CD14-positive monocyte (primary cell): ENCODE measurements around the gene MAT2A. TPM values are rescaled to one million over a fixed set of nuclear protein-coding genes. Genes with fewer than 3 reads are reported as not detected.

ENCODE experiments used
- DNase-seq, 3 donors: peaks; one replicate each; pipeline ENCODE4 v3.0.0-alpha.2; 2011 to 2022
- H2AFZ ChIP-seq: 2 replicates; pipeline ENCODE4 v1.6.0; 2012; ENCODE audit warnings: mild to moderate bottlenecking, low read depth, low read length, inconsistent platforms; ENCODE audit not compliant: insufficient read depth, poor library complexity, severe bottlenecking
- H3K27ac ChIP-seq, 2 donors: 1 replicate in 1 of 2; 2 replicates in 1 of 2; pipeline ENCODE4 v1.5.1; 2012 to 2013; ENCODE audit warnings: low read length in 2 of 2, control low read depth in 1 of 2, inconsistent platforms in 1 of 2, low read depth in 1 of 2, mild to moderate bottlenecking in 1 of 2
- H3K27me3 ChIP-seq, 2 donors: one replicate each; pipeline versions ENCODE4 v1.6.0 to v1.6.1; 2011 to 2013; ENCODE audit warnings: low read length in 2 of 2; ENCODE audit not compliant: control insufficient read depth in 2 of 2, insufficient read depth in 2 of 2
- H3K36me3 ChIP-seq, 2 donors: replicated peaks in 1 of 2; 1 replicate in 1 of 2; 2 replicates in 1 of 2; pipeline versions ENCODE4 v1.5.1 to v1.6.1; 2012 to 2013; ENCODE audit warnings: low read length in 2 of 2, control low read depth in 1 of 2, inconsistent platforms in 1 of 2, mild to moderate bottlenecking in 1 of 2; ENCODE audit not compliant: insufficient read depth in 2 of 2, control insufficient read depth in 1 of 2
- H3K4me1 ChIP-seq, 2 donors: 1 replicate in 1 of 2; 2 replicates in 1 of 2; pipeline versions ENCODE4 v1.5.1 to v1.6.1; 2012 to 2013; ENCODE audit warnings: low read length in 2 of 2, control low read depth in 1 of 2, inconsistent platforms in 1 of 2, mild to moderate bottlenecking in 1 of 2, moderate library complexity in 1 of 2; ENCODE audit not compliant: insufficient read depth in 2 of 2, control insufficient read depth in 1 of 2
- H3K4me2 ChIP-seq: replicated peaks from 2 replicates; pipeline ENCODE3; 2012; ENCODE audit warnings: low read length, moderate library complexity, mild to moderate bottlenecking; ENCODE audit not compliant: poor library complexity, severe bottlenecking; ENCODE audit errors: extremely low read depth
- H3K4me3 ChIP-seq, 3 experiments: fragments of 200-600 bp in 1 of 3; sonication (generic) in 1 of 3; replicated peaks in 1 of 3; 1 replicate in 2 of 3; 2 replicates in 1 of 3; pipeline ENCODE4 v1.5.1; 2011 to 2013; ENCODE audit warnings: low read length in 3 of 3, mild to moderate bottlenecking in 3 of 3, control low read depth in 2 of 3, low read depth in 2 of 3, inconsistent platforms in 1 of 3, moderate library complexity in 1 of 3
- H3K79me2 ChIP-seq: 2 replicates; pipeline ENCODE4 v1.6.0; 2012; ENCODE audit warnings: mild to moderate bottlenecking, control low read depth, inconsistent platforms, low read length, moderate library complexity; ENCODE audit not compliant: insufficient read depth
- H3K9ac ChIP-seq: 2 replicates; pipeline ENCODE4 v1.6.0; 2017; ENCODE audit warnings: low read length, mild to moderate bottlenecking; ENCODE audit not compliant: insufficient read depth, poor library complexity, severe bottlenecking
- H3K9me3 ChIP-seq, 2 donors: replicated peaks in 1 of 2; 1 replicate in 1 of 2; 2 replicates in 1 of 2; pipeline versions ENCODE4 v1.5.1 to v1.6.1; 2012 to 2013; ENCODE audit warnings: low read length in 2 of 2, control low read depth in 1 of 2; ENCODE audit not compliant: control insufficient read depth in 1 of 2, insufficient read depth in 1 of 2
- H4K20me1 ChIP-seq: 2 replicates; pipeline ENCODE4 v1.6.0; 2012; ENCODE audit warnings: mild to moderate bottlenecking, low read length, control low read depth, moderate library complexity; ENCODE audit not compliant: insufficient read depth
- H3K27ac Mint-ChIP-seq, 7 donors: one replicate each; pipeline ENCODE4 v1.8.0; 2020; ENCODE audit warnings: mild to moderate bottlenecking in 7 of 7, mixed read lengths in 7 of 7, moderate library complexity in 6 of 7, inconsistent platforms in 2 of 7
- H3K27me3 Mint-ChIP-seq, 3 donors: one replicate each; pipeline ENCODE4 v1.8.0; 2021 to 2022; ENCODE audit warnings: low read depth in 3 of 3, mild to moderate bottlenecking in 3 of 3, mixed read lengths in 3 of 3, moderate library complexity in 3 of 3, inconsistent platforms in 1 of 3
- H3K36me3 Mint-ChIP-seq, 2 donors: one replicate each; pipeline ENCODE4 v1.8.0; 2020; ENCODE audit warnings: mixed read lengths in 2 of 2, inconsistent platforms in 1 of 2, mild to moderate bottlenecking in 1 of 2
- H3K4me1 Mint-ChIP-seq: one replicate; pipeline ENCODE4 v1.8.0; 2020; ENCODE audit warnings: mild to moderate bottlenecking, mixed read lengths
- H3K4me3 Mint-ChIP-seq, 2 donors: one replicate each; pipeline ENCODE4 v1.8.0; 2020; ENCODE audit warnings: mild to moderate bottlenecking in 2 of 2, mixed read lengths in 2 of 2, moderate library complexity in 1 of 2
- H3K9me3 Mint-ChIP-seq, 7 donors: one replicate each; pipeline ENCODE4 v1.8.0; 2020 to 2022; ENCODE audit warnings: mixed read lengths in 7 of 7, mild to moderate bottlenecking in 6 of 7, moderate library complexity in 6 of 7, inconsistent platforms in 2 of 7
- WGBS: methylation state at CpG from one replicate; pipeline ENCODE4 v1.1.5; 2013; ENCODE audit warnings: missing lambda C conversion rate; ENCODE audit not compliant: insufficient coverage; 5-methylcytosine and 5-hydroxymethylcytosine counted together
- intact Hi-C, 2 donors: fragments of 100-400 bp; cut with micrococcal nuclease; formaldehyde crosslinking; loops; one replicate each; pipeline versions ENCODE4 v1.15.0 to v1.15.1; 2023
- polyA plus RNA-seq, 3 donors: library from polyadenylated mRNA; depleted of rRNA in 1 of 3; unstranded in 2 of 3; stranded (reverse) in 1 of 3; fragments of 300-500 nt in 2 of 3; fragments of >200 nt in 1 of 3; fragmentation: Illumina TruSeq in 2 of 3; gene quantifications; 1 replicate in 2 of 3; 2 replicates in 1 of 3; pipeline ENCODE4 v1.2.3, GENCODE V29; 2012 to 2021
- TF ChIP-seq, protein P1 (sequence below): fragments of 200-600 bp; IDR thresholded peaks from one replicate; pipeline ENCODE4 v1.8.0; 2022; ENCODE audit warnings: antibody characterized with exemption, mild to moderate bottlenecking

MAT2A gene
- polyA plus RNA-seq, 3 donors, result 97.0 to 454 (median 117) TPM

- H3K4me3 Mint-ChIP-seq, result no peak overlapping the region
- H3K4me3 ChIP-seq, result no peak overlapping the region
- H2AFZ ChIP-seq, result no peak overlapping the region
- H3K9me3 Mint-ChIP-seq, result peaks cover 0 to under 1% (median 0%) of the 10 kb centered on the region in 7 donors
- no peak overlapping the region for H3K4me2 ChIP-seq
- WGBS, result 90% methylated on average over 4 of the region's 6 CpGs
- no peaks in the 10 kb centered on the region for H3K36me3 Mint-ChIP-seq
- H3K9ac ChIP-seq, result no peak overlapping the region
- H3K27me3 Mint-ChIP-seq, result peaks cover 0 to 4% (median 2%) of the 10 kb centered on the region in 3 donors
- no peaks in the 10 kb centered on the region for H3K9me3 ChIP-seq
- H3K4me1 ChIP-seq, result peaks cover 28 to 29% of the 10 kb centered on the region in 2 donors
- no peak for DNase-seq
- no peaks in the 10 kb centered on the region for H4K20me1 ChIP-seq
- no peaks in the 10 kb centered on the region for H3K36me3 ChIP-seq
- no peaks in the 10 kb centered on the region for H3K27me3 ChIP-seq
- TF ChIP-seq, protein P1, sequence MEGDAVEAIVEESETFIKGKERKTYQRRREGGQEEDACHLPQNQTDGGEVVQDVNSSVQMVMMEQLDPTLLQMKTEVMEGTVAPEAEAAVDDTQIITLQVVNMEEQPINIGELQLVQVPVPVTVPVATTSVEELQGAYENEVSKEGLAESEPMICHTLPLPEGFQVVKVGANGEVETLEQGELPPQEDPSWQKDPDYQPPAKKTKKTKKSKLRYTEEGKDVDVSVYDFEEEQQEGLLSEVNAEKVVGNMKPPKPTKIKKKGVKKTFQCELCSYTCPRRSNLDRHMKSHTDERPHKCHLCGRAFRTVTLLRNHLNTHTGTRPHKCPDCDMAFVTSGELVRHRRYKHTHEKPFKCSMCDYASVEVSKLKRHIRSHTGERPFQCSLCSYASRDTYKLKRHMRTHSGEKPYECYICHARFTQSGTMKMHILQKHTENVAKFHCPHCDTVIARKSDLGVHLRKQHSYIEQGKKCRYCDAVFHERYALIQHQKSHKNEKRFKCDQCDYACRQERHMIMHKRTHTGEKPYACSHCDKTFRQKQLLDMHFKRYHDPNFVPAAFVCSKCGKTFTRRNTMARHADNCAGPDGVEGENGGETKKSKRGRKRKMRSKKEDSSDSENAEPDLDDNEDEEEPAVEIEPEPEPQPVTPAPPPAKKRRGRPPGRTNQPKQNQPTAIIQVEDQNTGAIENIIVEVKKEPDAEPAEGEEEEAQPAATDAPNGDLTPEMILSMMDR, result no peak
- no peak overlapping the region for H3K27ac Mint-ChIP-seq
- intact Hi-C loops, result no loop called here
- H3K27ac ChIP-seq, result no peak overlapping the region
- H3K79me2 ChIP-seq, result no peaks in the 10 kb centered on the region
- H3K4me1 Mint-ChIP-seq, result peaks cover 29% of the 10 kb centered on the region
These were observed 16.8 kb upstream of the MAT2A start for GRCh38 chr2:85522090-85522647.

DNA sequence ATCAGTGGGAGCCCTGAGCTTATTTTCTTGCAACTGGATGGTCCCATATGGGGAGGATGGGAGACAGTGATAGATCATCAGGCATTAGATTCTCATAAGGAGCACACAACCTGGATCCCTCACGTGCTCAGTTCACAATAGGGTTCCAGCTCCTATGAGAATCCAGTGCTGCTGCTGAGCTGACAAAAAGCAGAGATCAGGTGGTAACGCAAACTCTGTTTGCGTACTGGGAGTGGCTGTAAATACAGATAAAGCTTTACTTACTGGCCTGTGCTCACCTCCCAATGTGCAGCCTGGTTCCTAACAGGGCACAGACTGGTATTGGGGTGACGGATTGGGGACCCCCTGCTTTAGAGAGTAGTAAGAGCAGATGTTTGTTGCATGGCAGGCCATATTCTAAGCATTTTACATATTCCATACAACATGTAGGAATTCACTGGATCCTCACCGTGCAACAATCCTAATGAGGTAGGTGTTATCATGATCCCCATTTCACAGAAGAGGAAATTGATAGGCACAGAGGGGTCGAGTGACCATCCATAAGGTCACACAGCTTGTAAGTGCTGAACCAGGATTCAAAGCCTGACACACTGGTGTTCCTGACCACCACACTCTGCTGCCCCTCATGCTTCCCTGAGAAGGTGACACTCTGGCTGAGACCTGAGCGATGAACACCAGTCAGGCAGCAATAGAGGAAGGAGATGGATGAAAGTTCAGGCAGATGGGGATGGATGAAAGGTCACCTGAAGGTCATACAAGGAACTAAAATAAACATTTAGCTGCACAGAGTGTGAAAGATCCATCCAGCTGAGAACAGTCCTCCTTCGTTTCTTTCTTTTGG, 15.7 kb upstream of the MAT2A start:
- H3K9ac ChIP-seq, result no peak overlapping the region
- Mint-ChIP-seq H3K4me1 (peaks cover 28% of the 10 kb centered on the region), H3K36me3 (peaks cover 0 to 2% of the 10 kb centered on the region in 2 donors), H3K4me3 (no peak overlapping the region), H3K27ac (peak overlapping the region in 1 of 7 donors; percentile 18), H3K27me3 (peaks cover 0 to 4% (median 2%) of the 10 kb centered on the region in 3 donors), H3K9me3 (no peaks in the 10 kb centered on the region)
- no peak for DNase-seq
- WGBS, result 100% methylated on average over 2 of the region's 8 CpGs
- no peak overlapping the region for H2AFZ ChIP-seq
- TF ChIP-seq, protein P1, result no peak
- no peak overlapping the region for H3K4me3 ChIP-seq
- no peak overlapping the region for H3K27ac ChIP-seq
- peaks cover 24 to 27% of the 10 kb centered on the region in 2 donors for H3K4me1 ChIP-seq
- H3K4me2 ChIP-seq, result no peak overlapping the region
- no peaks in the 10 kb centered on the region for H3K79me2 ChIP-seq
- H3K27me3 ChIP-seq, result no peaks in the 10 kb centered on the region
- H4K20me1 ChIP-seq, result no peaks in the 10 kb centered on the region
- H3K9me3 ChIP-seq, result no peaks in the 10 kb centered on the region
- no peaks in the 10 kb centered on the region for H3K36me3 ChIP-seq
- intact Hi-C loops, result no loop called here
